Activated CD4-positive, alpha-beta T cell treated with anti-CD3 and anti-CD28 coated beads, Interleukin-2, amount 10 ng/mL, durations not matched to agents 24 days and 14 days (primary cell): ENCODE measurements around the gene RAD51AP2. TPM values are rescaled to one million over a fixed set of nuclear protein-coding genes. Genes with fewer than 3 reads are reported as not detected.

Experiments used
- DNase-seq: peaks from one replicate; pipeline ENCODE4 v3.0.0; 2022
- H3K27ac Mint-ChIP-seq: one replicate; pipeline ENCODE4 v1.8.0; 2022; ENCODE audit warnings: mild to moderate bottlenecking, mixed read lengths
- H3K27me3 Mint-ChIP-seq: one replicate; pipeline ENCODE4 v1.8.0; 2022; ENCODE audit warnings: mixed read lengths
- H3K36me3 Mint-ChIP-seq: one replicate; pipeline ENCODE4 v1.8.0; 2022; ENCODE audit warnings: low read depth, mild to moderate bottlenecking, mixed read lengths
- H3K4me1 Mint-ChIP-seq: one replicate; pipeline ENCODE4 v1.8.0; 2021; ENCODE audit warnings: mixed read lengths
- H3K4me3 Mint-ChIP-seq: one replicate; pipeline ENCODE4 v1.8.0; 2022; ENCODE audit warnings: mild to moderate bottlenecking, moderate library complexity, mixed read lengths
- H3K9me3 Mint-ChIP-seq: one replicate; pipeline ENCODE4 v1.8.0; 2021; ENCODE audit warnings: mixed read lengths
- intact Hi-C: fragments of 100-400 bp; cut with micrococcal nuclease; formaldehyde crosslinking; loops from one replicate; pipeline ENCODE4 v1.15.1; 2023
- total RNA-seq: library from RNA; stranded (reverse); gene quantifications from 2 replicates; pipeline ENCODE4 v1.2.3, GENCODE V29; 2022

Gene RAD51AP2
- total RNA-seq, 1 donor from 2014 or later = not detected

DNA sequence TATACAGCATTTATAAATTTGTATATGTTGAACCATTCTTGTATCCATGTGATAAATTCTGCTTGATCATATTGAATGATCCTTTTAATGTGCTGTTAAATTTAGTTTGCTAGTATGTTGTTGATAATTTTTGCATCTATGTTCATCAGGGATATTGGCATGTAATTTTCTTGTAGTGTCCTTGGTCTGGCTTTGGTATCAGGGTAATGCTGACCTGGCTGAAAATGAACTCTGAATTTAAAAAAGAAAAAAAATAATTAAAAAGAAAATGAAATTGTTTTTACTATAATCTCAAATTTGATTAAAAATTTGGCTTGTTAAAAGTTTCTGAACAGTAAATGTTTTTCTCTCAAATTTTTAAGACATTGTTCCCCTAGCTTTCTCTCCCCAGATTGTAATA is 46.3 kb downstream of the RAD51AP2 start:
- no peaks in the 10 kb centered on the region for H3K36me3 Mint-ChIP-seq
- H3K4me3 Mint-ChIP-seq = no peak overlapping the region
- no peaks in the 10 kb centered on the region for H3K9me3 Mint-ChIP-seq
- H3K27ac Mint-ChIP-seq = no peak overlapping the region
- H3K4me1 Mint-ChIP-seq = no peaks in the 10 kb centered on the region
- intact Hi-C loops = loop anchor here (10.0 kb wide), 1 partner anchor 193 kb away; no protein-coding TSS in a partner anchor
- DNase-seq = no peak
- H3K27me3 Mint-ChIP-seq = no peaks in the 10 kb centered on the region

DNA sequence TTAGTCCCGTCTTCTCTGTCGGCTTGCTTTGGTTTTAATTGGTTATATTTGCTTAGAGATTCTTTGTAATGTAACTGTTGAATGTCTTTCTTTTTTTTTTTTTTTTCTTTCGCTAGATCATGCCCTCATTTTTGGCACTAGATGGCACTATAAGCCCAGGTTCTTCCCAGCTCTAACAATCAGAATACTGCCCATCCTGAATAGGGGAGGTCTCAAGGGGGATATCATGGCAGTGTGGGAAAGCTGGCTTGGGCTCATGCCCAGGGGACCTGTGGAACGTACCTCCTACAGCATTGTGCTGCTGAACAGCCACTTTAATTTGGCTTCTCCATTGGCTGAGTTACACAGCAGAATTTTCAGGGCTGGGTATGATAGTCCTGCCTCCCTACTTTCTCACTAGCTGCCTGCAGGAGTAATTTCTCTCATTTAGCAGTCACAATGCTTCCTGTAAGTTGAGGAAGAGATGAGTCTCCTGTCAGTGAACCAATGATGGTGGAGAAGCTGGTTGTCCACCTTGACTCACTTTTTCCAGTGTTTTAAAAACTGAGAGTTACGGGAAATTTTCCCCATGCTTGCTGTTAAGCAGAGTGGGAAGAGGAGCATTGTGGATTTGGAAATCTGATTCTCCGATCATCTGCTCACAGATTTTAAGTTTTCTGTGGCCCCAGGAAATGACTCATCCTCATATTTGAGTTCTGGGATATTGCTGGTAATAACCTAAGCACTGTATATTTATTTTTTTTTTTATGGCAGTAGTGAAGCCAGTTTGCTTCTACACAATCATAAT is 47.2 kb downstream of the RAD51AP2 start:
- DNase-seq = no peak
- Mint-ChIP-seq H3K27ac (no peak overlapping the region), H3K9me3 (no peaks in the 10 kb centered on the region), H3K36me3 (no peaks in the 10 kb centered on the region), H3K4me1 (no peaks in the 10 kb centered on the region), H3K4me3 (no peak overlapping the region), H3K27me3 (no peaks in the 10 kb centered on the region)
- intact Hi-C loops = loop anchor here (10.0 kb wide), 1 partner anchor 194 kb away; no protein-coding TSS in a partner anchor

DNA sequence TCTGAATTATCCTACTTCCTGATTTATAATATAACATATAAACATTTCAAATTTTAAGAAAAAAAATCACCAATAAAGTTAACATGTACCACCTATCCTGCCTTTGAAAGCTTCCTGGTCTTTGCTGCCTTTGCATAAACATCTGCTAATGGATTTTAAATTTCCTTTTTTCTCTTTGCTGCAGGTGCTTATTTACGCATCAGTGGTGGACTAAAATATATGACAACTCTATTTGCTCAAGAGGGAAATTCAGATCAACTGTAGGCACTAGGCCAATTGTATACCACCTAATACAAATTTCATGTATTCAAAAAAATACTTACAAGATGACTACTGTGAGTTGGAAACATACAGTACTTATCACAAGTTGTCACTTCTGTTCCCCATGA is 57.2 kb downstream of the RAD51AP2 start:
- H3K27me3 Mint-ChIP-seq = no peaks in the 10 kb centered on the region
- intact Hi-C loops = no loop called here
- H3K36me3 Mint-ChIP-seq = no peaks in the 10 kb centered on the region

More for the DNA sequence above, 57.2 kb downstream of the RAD51AP2 start:
- Mint-ChIP-seq H3K4me1 (no peaks in the 10 kb centered on the region), H3K27ac (no peak overlapping the region), H3K4me3 (no peak overlapping the region), H3K9me3 (no peaks in the 10 kb centered on the region)
- no peak for DNase-seq

Other genes with a start within 250 kb of the RAD51AP2 start
- gene VSNL1, start 22.3 kb upstream of the RAD51AP2 start, total RNA-seq = not detected in 2 replicates
- 31.4 and 34.9 TPM in 2 replicates for gene SMC6, start 235.4 kb upstream of the RAD51AP2 start, total RNA-seq
- 26.4 and 30.9 TPM in 2 replicates for gene GEN1, start 235.7 kb upstream of the RAD51AP2 start, total RNA-seq